Measurements from ENCODE around the gene DDX51.

DDX51 gene

DNA sequence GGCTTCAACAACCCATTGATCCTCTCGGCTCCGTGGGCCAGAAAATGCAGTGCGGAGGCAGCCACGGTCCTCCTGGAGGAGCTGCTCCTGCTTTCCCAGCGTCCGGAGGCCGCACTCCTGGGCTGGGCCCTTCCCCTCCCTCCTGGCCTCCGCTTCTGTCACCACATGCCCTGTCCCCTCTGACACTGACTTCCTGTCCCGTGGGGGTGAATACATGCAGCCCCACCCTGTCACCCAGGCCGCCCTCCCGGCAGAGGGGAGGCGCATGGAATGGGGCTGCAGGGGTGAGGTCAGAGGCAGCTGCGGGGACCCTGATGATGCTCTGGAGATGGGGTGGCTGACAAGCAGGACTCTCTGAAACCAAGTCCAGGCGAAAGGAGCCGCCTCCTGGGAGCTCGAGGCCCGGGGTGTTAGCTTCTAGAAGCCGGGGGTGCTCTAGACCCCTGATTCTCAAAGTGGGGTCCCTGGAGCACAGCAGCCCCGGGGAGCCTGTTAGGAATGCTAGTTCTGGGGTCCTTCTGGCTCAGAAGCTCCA, 32.3 kb upstream of the DDX51 start:
- H3K9ac ChIP-seq (ENCODE audit: low read depth, low read length), result no peak overlapping the region
- H3K36me3 ChIP-seq (ENCODE audit: insufficient read depth, low read length), result no peaks in the 10 kb centered on the region
- no peaks in the 10 kb centered on the region for H3K9me3 ChIP-seq (replicated peaks; ENCODE audit: low read length)
- H3K4me1 ChIP-seq (ENCODE audit: control insufficient read depth, insufficient read depth, low read length), result peaks cover 6% of the 10 kb centered on the region
- H3K4me2 ChIP-seq (ENCODE audit: low read length), result no peak overlapping the region
- no peak overlapping the region for H3K4me3 ChIP-seq (ENCODE audit: low read length)
- peaks cover 81% of the 10 kb centered on the region for H3K27me3 ChIP-seq (ENCODE audit: control insufficient read depth, insufficient read depth, low read length)

DNA sequence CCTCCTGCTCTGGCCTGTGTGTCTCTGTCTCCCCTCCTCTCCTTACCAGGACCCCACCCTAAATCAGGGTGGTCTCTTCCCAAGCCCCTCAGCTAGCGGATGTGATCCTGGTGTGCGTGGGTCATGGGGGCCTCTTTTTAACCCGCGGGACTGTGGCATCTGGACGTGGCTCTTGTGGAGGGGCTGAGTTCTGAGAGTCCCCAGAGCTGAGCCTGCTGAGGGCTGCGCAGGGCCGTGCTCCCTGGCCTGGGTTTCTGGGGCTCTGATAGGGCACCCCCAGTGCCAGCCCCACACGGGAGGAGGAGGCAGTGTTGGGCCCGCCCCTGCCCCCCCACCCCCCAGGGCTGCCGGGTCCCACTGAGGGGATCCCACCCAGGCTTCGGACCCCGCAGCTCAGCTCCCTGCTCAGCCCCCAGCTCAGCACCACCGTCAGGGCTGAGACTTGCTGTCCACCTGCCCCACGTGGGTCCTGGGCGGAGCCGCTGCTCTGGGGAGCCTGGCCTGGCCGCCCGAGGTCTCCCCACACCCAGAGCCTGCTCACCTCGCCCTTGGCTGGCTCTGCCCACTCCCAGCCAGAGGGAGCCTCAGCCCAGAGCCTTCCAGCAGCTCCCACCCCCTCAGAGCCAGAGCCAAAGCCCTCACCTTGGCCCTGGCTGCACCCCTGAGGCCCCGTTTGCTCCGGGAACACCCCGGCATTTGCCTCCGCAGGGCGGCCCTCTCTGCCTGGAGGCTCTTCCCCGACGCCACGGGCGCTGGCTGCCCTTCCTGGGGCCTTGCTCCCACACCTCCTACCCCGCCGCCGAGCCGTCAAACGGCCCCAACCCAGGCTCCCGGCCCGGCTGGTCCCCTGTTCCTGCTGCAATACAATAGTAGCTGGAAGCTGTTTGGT, 31.6 kb upstream of the DDX51 start:
- H3K9ac ChIP-seq (ENCODE audit: low read depth, low read length), result no peak overlapping the region
- no peaks in the 10 kb centered on the region for H3K9me3 ChIP-seq (replicated peaks; ENCODE audit: low read length)
- no peaks in the 10 kb centered on the region for H3K36me3 ChIP-seq (ENCODE audit: insufficient read depth, low read length)
- peaks cover 6% of the 10 kb centered on the region for H3K4me1 ChIP-seq (ENCODE audit: control insufficient read depth, insufficient read depth, low read length)
- H3K4me2 ChIP-seq (ENCODE audit: low read length), result no peak overlapping the region
- H3K27me3 ChIP-seq (ENCODE audit: control insufficient read depth, insufficient read depth, low read length), result peaks cover 83% of the 10 kb centered on the region
- H3K4me3 ChIP-seq (ENCODE audit: low read length), result no peak overlapping the region

GRCh38 chr12:132174839-132175490, 30.8 kb upstream of the DDX51 start:
- H3K36me3 ChIP-seq (ENCODE audit: insufficient read depth, low read length), result no peaks in the 10 kb centered on the region
- H3K4me3 ChIP-seq (ENCODE audit: low read length), result no peak overlapping the region
- H3K9me3 ChIP-seq (replicated peaks; ENCODE audit: low read length), result no peaks in the 10 kb centered on the region
- H3K4me1 ChIP-seq (ENCODE audit: control insufficient read depth, insufficient read depth, low read length), result peaks cover 13% of the 10 kb centered on the region
- peaks cover 82% of the 10 kb centered on the region for H3K27me3 ChIP-seq (ENCODE audit: control insufficient read depth, insufficient read depth, low read length)
- no peak overlapping the region for H3K9ac ChIP-seq (ENCODE audit: low read depth, low read length)
- no peak overlapping the region for H3K4me2 ChIP-seq (ENCODE audit: low read length)

DNA sequence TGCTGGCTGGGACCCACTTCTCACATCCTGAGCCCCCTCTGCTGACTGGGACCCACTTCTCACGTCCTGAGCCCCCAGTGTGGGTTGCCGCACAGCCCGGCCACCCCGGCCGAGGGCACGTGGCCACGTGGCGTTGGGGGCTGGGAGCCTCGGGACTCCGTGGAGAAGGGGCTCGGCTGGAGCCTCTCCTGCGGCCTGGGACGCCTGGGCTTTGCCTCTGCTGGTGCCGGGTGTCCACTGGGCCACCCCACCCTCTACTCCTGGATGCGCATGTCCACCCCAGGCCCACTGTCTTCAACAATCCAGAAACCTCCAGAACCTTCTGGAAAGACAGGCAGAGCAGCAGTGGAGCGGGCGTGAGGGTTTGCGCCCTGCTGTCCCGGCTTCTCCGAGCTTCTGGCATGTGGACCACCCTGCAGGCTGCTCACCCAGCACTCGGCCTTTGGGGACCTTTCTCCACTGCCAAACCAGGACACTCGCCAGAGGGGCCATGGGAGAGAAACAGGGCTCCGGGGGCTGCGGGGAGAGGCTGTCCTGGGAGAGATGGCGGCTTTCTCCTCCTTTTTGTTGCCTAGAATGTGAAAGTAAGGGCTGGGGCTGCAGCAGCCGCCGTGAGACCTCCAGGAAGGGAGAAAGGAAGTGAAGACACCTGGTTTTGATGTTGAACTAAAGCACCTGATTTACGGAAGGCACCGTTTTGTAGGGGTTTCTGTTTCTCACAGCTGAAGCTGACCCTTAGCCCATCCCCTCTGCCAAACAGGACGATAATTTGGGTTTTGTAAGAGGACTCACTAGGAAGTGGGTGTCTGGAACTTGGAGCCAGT, 30.1 kb upstream of the DDX51 start:
- H3K4me1 ChIP-seq (ENCODE audit: control insufficient read depth, insufficient read depth, low read length), result peaks cover 17% of the 10 kb centered on the region
- no peaks in the 10 kb centered on the region for H3K9me3 ChIP-seq (replicated peaks; ENCODE audit: low read length)
- peaks cover 79% of the 10 kb centered on the region for H3K27me3 ChIP-seq (ENCODE audit: control insufficient read depth, insufficient read depth, low read length)
- no peak overlapping the region for H3K9ac ChIP-seq (ENCODE audit: low read depth, low read length)
- H3K4me2 ChIP-seq (ENCODE audit: low read length), result no peak overlapping the region
- H3K4me3 ChIP-seq (ENCODE audit: low read length), result no peak overlapping the region
- no peaks in the 10 kb centered on the region for H3K36me3 ChIP-seq (ENCODE audit: insufficient read depth, low read length)

DNA sequence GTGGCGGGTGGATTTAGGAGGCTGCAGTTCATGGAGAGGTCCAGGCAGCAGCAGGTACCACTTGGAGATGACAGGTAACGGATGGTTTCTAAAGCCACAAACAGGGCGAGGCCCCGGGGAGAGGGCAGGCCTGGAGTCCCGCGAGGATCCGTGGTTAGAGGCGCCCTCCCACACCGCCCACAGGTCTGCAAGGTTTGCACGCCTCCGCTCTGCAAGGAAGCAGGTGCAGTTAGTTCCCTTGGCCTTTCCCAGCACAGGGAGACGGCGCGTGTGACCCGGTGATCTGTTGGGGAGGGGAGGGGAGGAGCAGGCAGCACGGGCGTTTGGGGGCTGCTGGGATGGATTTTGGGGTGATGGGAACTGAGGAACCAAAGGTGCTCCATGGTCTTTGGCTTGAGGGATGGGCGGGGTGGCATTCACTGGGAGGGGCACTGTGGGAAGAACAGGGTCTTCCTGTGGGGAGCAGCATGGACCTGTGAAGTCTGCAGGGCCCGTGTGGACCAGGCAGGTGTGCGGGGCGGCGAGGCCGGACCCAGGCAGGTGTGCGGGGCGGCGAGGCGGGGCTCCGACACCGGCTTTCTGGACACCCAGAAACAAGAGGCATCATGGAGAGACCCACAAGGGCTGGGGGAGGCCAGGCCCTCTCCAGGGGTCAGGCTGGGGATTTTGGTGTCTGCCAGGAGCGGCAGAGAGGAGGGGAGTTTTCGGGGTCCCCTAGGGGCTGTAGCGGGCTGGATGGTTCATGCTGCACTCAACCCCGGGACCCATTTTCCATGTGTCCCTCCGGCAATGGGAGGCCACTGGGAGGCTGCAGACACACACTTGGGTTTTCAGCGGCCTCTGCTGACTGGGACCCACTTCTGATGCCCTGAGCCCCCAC, 29.3 kb upstream of the DDX51 start:
- Histone ChIP-seq H3K27me3 (ENCODE audit: control insufficient read depth, insufficient read depth, low read length) (peaks cover 71% of the 10 kb centered on the region), H3K36me3 (ENCODE audit: insufficient read depth, low read length) (no peaks in the 10 kb centered on the region), H3K4me1 (ENCODE audit: control insufficient read depth, insufficient read depth, low read length) (peaks cover 11% of the 10 kb centered on the region), H3K9ac (ENCODE audit: low read depth, low read length) (no peak overlapping the region), H3K4me2 (ENCODE audit: low read length) (no peak overlapping the region), H3K9me3 (replicated peaks; ENCODE audit: low read length) (no peaks in the 10 kb centered on the region), H3K4me3 (ENCODE audit: low read length) (no peak overlapping the region)

GRCh38 chr12:132172619-132173018, 28.5 kb upstream of the DDX51 start:
- Histone ChIP-seq H3K36me3 (ENCODE audit: insufficient read depth, low read length) (no peaks in the 10 kb centered on the region), H3K9me3 (replicated peaks; ENCODE audit: low read length) (no peaks in the 10 kb centered on the region), H3K27me3 (ENCODE audit: control insufficient read depth, insufficient read depth, low read length) (peaks cover 64% of the 10 kb centered on the region), H3K4me3 (ENCODE audit: low read length) (no peak overlapping the region), H3K4me1 (ENCODE audit: control insufficient read depth, insufficient read depth, low read length) (peaks cover 11% of the 10 kb centered on the region), H3K4me2 (ENCODE audit: low read length) (no peak overlapping the region), H3K9ac (ENCODE audit: low read depth, low read length) (no peak overlapping the region)

- no peaks in the 10 kb centered on the region for H3K36me3 ChIP-seq (ENCODE audit: insufficient read depth, low read length)
- H3K4me3 ChIP-seq (ENCODE audit: low read length), result no peak overlapping the region
- H3K9me3 ChIP-seq (replicated peaks; ENCODE audit: low read length), result no peaks in the 10 kb centered on the region
- H3K4me2 ChIP-seq (ENCODE audit: low read length), result no peak overlapping the region
- H3K27me3 ChIP-seq (ENCODE audit: control insufficient read depth, insufficient read depth, low read length), result peaks cover 64% of the 10 kb centered on the region
- H3K4me1 ChIP-seq (ENCODE audit: control insufficient read depth, insufficient read depth, low read length), result peaks cover 11% of the 10 kb centered on the region
- H3K9ac ChIP-seq (ENCODE audit: low read depth, low read length), result no peak overlapping the region
These were observed 27.9 kb upstream of the DDX51 start for GRCh38 chr12:132171968-132172521.

- H3K9ac ChIP-seq (ENCODE audit: low read depth, low read length), result no peak overlapping the region
- H3K36me3 ChIP-seq (ENCODE audit: insufficient read depth, low read length), result no peaks in the 10 kb centered on the region
- H3K4me1 ChIP-seq (ENCODE audit: control insufficient read depth, insufficient read depth, low read length), result peaks cover 11% of the 10 kb centered on the region
- no peaks in the 10 kb centered on the region for H3K9me3 ChIP-seq (replicated peaks; ENCODE audit: low read length)
- H3K4me3 ChIP-seq (ENCODE audit: low read length), result no peak overlapping the region
- peaks cover 58% of the 10 kb centered on the region for H3K27me3 ChIP-seq (ENCODE audit: control insufficient read depth, insufficient read depth, low read length)
- no peak overlapping the region for H3K4me2 ChIP-seq (ENCODE audit: low read length)
These were observed 27.3 kb upstream of the DDX51 start for GRCh38 chr12:132171293-132171967.

GRCh38 chr12:132170637-132171292, 26.6 kb upstream of the DDX51 start:
- H3K9me3 ChIP-seq (replicated peaks; ENCODE audit: low read length), result no peaks in the 10 kb centered on the region
- H3K36me3 ChIP-seq (ENCODE audit: insufficient read depth, low read length), result no peaks in the 10 kb centered on the region
- H3K9ac ChIP-seq (ENCODE audit: low read depth, low read length), result no peak overlapping the region
- peaks cover 11% of the 10 kb centered on the region for H3K4me1 ChIP-seq (ENCODE audit: control insufficient read depth, insufficient read depth, low read length)
- peaks cover 53% of the 10 kb centered on the region for H3K27me3 ChIP-seq (ENCODE audit: control insufficient read depth, insufficient read depth, low read length)
- H3K4me3 ChIP-seq (ENCODE audit: low read length), result no peak overlapping the region
- no peak overlapping the region for H3K4me2 ChIP-seq (ENCODE audit: low read length)

All from skeletal muscle satellite cell (primary cell).